Chondrocyte (in vitro differentiated cells): ENCODE data around the gene RFX8. TPM values are rescaled to one million over a fixed set of nuclear protein-coding genes. Genes with fewer than 3 reads are reported as not detected.
A peak's percentile ranks its signal among the peaks of the same experiment; 100 is the strongest.
"Not testable (repeated sequence)": the region's sequence is repeated elsewhere in the genome, so short reads cannot be mapped to it uniquely, and the experiment has no call there.

Source experiments
- DNase-seq: peaks from one replicate; pipeline ENCODE4 v3.0.0; 2021; ENCODE audit warnings: mixed read lengths, low spot score
- H3K27ac Mint-ChIP-seq: one replicate; pipeline ENCODE4 v1.8.0; 2021; ENCODE audit warnings: mild to moderate bottlenecking, moderate library complexity, mixed read lengths; ENCODE audit not compliant: unreplicated experiment
- H3K27me3 Mint-ChIP-seq: 2 replicates; pipeline ENCODE4 v1.8.0; 2021; ENCODE audit warnings: low read depth, mixed read lengths
- H3K36me3 Mint-ChIP-seq: 2 replicates; pipeline ENCODE4 v1.8.0; 2021; ENCODE audit warnings: low read depth, mixed read lengths
- H3K4me1 Mint-ChIP-seq: 2 replicates; pipeline ENCODE4 v1.8.0; 2021; ENCODE audit warnings: low read depth, mild to moderate bottlenecking, mixed read lengths
- H3K4me3 Mint-ChIP-seq: one replicate; pipeline ENCODE4 v1.8.0; 2021; ENCODE audit warnings: mild to moderate bottlenecking, moderate library complexity, mixed read lengths; ENCODE audit not compliant: unreplicated experiment
- H3K9me3 Mint-ChIP-seq: 2 replicates; pipeline ENCODE4 v1.8.0; 2021; ENCODE audit warnings: low read depth, mixed read lengths
- total RNA-seq: library from RNA; stranded (reverse); gene quantifications from 3 replicates; pipeline ENCODE4 v1.2.1, GENCODE V29; 2021
- TF ChIP-seq, protein P1 (sequence below): fragments of 200-600 bp; sonication (generic); IDR thresholded peaks from 2 replicates; pipeline ENCODE4 v1.5.0; 2021; ENCODE audit warnings: antibody characterized with exemption, mild to moderate bottlenecking, moderate library complexity

RFX8 gene
- total RNA-seq, 1 donor from 2014 or later: not detected

DNA sequence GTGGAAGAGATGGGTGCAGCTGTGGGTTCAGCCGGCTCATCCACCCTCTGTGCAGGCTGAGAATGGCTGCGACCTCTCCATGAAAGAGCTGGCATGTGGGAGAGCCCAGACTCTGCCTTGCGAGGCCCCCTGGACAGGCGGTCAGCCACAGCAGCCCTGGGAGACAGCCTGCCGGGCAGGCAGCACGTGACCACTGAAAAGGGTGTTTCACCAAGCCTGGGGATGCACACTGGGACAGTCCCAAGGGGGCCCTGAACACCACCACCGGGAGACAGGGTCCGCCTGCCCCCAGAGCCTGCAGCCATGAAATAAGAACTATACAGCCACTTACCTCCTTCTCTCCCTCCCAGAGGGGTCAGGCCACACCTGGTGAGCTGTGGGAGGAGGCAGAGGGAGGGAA lies 11.5 kb downstream of the RFX8 start:
- Mint-ChIP-seq H3K36me3 (no peaks in the 10 kb centered on the region), H3K27me3 (no peaks in the 10 kb centered on the region), H3K9me3 (no peaks in the 10 kb centered on the region), H3K27ac (peak overlapping the region; percentile 86), H3K4me3 (no peak overlapping the region), H3K4me1 (peaks cover 17% of the 10 kb centered on the region)
- no peak for DNase-seq
- TF ChIP-seq, protein P1, sequence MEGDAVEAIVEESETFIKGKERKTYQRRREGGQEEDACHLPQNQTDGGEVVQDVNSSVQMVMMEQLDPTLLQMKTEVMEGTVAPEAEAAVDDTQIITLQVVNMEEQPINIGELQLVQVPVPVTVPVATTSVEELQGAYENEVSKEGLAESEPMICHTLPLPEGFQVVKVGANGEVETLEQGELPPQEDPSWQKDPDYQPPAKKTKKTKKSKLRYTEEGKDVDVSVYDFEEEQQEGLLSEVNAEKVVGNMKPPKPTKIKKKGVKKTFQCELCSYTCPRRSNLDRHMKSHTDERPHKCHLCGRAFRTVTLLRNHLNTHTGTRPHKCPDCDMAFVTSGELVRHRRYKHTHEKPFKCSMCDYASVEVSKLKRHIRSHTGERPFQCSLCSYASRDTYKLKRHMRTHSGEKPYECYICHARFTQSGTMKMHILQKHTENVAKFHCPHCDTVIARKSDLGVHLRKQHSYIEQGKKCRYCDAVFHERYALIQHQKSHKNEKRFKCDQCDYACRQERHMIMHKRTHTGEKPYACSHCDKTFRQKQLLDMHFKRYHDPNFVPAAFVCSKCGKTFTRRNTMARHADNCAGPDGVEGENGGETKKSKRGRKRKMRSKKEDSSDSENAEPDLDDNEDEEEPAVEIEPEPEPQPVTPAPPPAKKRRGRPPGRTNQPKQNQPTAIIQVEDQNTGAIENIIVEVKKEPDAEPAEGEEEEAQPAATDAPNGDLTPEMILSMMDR: no peak

DNA sequence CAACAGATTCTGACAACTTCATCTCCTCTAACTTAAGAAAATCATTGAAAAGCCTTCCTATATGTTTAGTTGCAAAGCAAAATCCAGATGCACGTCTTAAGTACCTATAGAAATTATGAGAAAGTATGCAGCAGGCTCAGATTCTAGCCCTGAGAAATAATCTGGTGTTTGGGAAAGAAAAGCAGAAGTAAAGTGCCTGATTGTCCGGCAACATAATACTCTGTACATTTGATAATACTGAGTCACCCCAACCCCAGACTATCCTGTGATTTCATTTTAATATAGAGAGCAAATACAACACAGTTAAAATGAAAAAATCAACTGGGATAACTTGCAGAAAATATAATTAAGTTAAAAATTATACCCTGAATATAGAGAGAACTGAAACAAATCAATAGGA lies 13.5 kb downstream of the RFX8 start:
- H3K36me3 Mint-ChIP-seq: no peaks in the 10 kb centered on the region
- TF ChIP-seq, protein P1: no peak
- H3K4me1 Mint-ChIP-seq: peaks cover 17% of the 10 kb centered on the region
- no peaks in the 10 kb centered on the region for H3K27me3 Mint-ChIP-seq
- H3K4me3 Mint-ChIP-seq: no peak overlapping the region
- DNase-seq: no peak
- H3K9me3 Mint-ChIP-seq: no peaks in the 10 kb centered on the region
- no peak overlapping the region for H3K27ac Mint-ChIP-seq

DNA sequence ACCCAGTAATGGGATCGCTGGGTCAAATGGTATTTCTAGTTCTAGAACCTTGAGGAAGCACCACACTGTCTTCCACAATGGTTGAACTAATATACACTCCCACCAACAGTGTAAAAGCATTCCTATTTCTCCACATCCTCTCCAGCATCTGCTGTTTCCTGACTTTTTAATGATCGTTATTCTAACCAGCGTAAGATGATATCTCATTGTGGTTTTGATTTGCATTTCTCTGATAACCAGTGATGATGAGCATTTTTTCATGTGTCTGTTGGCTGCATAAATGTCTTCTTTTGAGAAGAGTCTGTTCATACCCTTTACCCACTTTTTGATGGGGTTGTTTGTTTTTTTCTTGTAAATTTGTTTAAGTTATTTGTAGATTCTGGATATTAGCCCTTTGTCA lies 20.5 kb downstream of the RFX8 start:
- not testable (repeated sequence) for H3K27ac Mint-ChIP-seq, H3K4me1 Mint-ChIP-seq, H3K27me3 Mint-ChIP-seq, H3K36me3 Mint-ChIP-seq, H3K4me3 Mint-ChIP-seq, DNase-seq
- H3K9me3 Mint-ChIP-seq: peaks cover 13% of the 10 kb centered on the region

DNA sequence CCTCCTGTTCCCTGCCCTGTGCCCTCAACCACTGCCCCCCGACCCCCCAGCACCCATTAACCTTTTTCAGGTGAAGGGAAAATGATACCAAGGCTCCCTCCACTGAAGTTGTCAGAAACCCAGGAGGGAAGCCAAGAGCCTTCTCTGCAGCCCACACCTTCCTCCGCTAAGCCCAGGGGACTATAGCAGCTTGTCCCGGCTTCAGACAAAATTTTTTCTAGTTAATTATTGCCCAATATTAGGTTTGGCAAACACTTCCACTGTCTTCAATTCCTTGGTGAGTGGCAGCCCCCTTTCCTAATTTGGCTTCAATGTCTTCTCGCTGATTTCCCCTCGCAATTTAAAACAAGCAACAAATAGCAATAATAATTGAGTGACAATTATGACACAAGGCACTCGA lies 23.9 kb downstream of the RFX8 start:
- H3K4me3 Mint-ChIP-seq: no peak overlapping the region
- peaks cover 11% of the 10 kb centered on the region for H3K9me3 Mint-ChIP-seq
- TF ChIP-seq, protein P1: no peak
- no peak overlapping the region for H3K27ac Mint-ChIP-seq
- H3K27me3 Mint-ChIP-seq: peaks cover 2% of the 10 kb centered on the region
- H3K4me1 Mint-ChIP-seq: peaks cover 5% of the 10 kb centered on the region
- DNase-seq: no peak
- peaks cover 1% of the 10 kb centered on the region for H3K36me3 Mint-ChIP-seq

DNA sequence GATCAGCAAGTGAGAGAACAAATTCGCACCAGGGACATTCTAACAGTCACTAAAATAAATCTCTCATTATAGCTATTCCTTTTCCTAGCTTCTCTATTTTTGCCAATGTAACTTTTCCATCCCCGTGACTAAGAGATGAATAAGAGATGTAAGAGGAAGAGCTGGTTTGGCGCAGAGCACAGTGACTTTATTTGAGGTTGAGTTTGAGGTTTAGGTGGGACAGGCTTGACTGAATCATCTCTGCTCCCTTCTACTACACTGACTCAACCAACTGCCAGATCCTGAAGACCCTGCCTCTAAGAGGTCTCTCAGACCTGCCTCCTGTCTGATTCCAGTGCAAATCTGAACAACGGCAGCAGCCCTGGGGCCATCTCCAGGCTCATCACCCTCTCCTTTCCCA lies 28.0 kb downstream of the RFX8 start:
- Mint-ChIP-seq H3K36me3 (peaks cover 1% of the 10 kb centered on the region), H3K9me3 (peaks cover 4% of the 10 kb centered on the region), H3K27ac (no peak overlapping the region), H3K27me3 (peaks cover 2% of the 10 kb centered on the region), H3K4me1 (peaks cover 16% of the 10 kb centered on the region), H3K4me3 (no peak overlapping the region)
- TF ChIP-seq, protein P1: no peak
- no peak for DNase-seq

DNA sequence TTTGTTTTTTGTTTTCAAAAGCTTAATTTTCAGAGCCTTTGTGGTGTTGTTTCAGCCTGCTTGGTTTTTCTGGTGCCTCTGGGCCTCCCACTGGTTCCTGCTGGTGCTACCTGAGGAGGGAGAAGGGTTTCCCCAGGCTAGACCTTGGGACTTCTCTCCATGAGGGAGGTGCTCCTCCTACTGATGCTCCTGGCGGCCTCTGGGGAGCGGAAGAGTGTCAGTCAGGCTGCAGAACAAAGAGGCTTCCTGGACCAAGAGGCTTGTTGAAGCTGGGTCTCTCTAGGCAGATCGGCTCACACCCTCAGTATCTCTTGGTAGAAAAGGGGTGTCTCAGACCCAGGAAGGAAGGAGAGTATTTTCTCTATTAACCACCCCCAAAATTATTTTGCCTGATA lies 32.2 kb downstream of the RFX8 start:
- TF ChIP-seq, protein P1: no peak

More for the DNA sequence above, 32.2 kb downstream of the RFX8 start:
- peak overlapping the region; percentile 24 for H3K27ac Mint-ChIP-seq
- DNase-seq: no peak
- H3K36me3 Mint-ChIP-seq: no peaks in the 10 kb centered on the region
- H3K9me3 Mint-ChIP-seq: peaks cover 4% of the 10 kb centered on the region
- H3K4me1 Mint-ChIP-seq: peaks cover 23% of the 10 kb centered on the region
- H3K27me3 Mint-ChIP-seq: no peaks in the 10 kb centered on the region
- H3K4me3 Mint-ChIP-seq: no peak overlapping the region
